Testis (tissue), 2 donors: ENCODE results near the gene ZNF556.

ENCODE experiments used
- CTCF ChIP-seq, 3 experiments: fragments of 450-650 bp in 2 of 3; fragments of 200-600 bp in 1 of 3; sonication (generic) in 1 of 3; IDR thresholded peaks; one replicate each; pipeline ENCODE4 v1.5.1; 2016 to 2019; ENCODE audit warnings: antibody characterized with exemption in 3 of 3, mild to moderate bottlenecking in 2 of 3, moderate library complexity in 1 of 3
- POLR2A ChIP-seq: fragments of 450-650 bp; IDR thresholded peaks from one replicate; pipeline ENCODE4 v1.6.1; 2017; ENCODE audit warnings: antibody characterized with exemption, mild to moderate bottlenecking, moderate library complexity

- no peak for TF ChIP-seq POLR2A
- TF ChIP-seq CTCF (IDR thresholded peaks at IDR 0.05), result no peak
Observed at GRCh38 chr19:2917275-2918184, 50.4 kb downstream of the ZNF556 start.
